ENCODE data around the gene MSLN.

- no peak for TF ChIP-seq CTCF (IDR thresholded peaks at IDR 0.05; ENCODE audit: borderline replicate concordance, extremely low read depth, low read length, poor library complexity, severe bottlenecking)
- no peak for TF ChIP-seq EZH2 (IDR thresholded peaks at IDR 0.05; ENCODE audit: borderline replicate concordance, low read depth, low read length, severe bottlenecking)
Measured at GRCh38 chr16:770411-770810, 9.9 kb downstream of the MSLN start.
